COLO829 (cell line): ENCODE measurements around the gene CREBBP.

Experiments
- DNase-seq: peaks from one replicate; pipeline ENCODE4 v3.0.0; 2012; ENCODE audit warnings: low spot score

Gene CREBBP

GRCh38 chr16:3856367-3857141 lies 24.0 kb downstream of the CREBBP start:
- no peak for DNase-seq

DNA sequence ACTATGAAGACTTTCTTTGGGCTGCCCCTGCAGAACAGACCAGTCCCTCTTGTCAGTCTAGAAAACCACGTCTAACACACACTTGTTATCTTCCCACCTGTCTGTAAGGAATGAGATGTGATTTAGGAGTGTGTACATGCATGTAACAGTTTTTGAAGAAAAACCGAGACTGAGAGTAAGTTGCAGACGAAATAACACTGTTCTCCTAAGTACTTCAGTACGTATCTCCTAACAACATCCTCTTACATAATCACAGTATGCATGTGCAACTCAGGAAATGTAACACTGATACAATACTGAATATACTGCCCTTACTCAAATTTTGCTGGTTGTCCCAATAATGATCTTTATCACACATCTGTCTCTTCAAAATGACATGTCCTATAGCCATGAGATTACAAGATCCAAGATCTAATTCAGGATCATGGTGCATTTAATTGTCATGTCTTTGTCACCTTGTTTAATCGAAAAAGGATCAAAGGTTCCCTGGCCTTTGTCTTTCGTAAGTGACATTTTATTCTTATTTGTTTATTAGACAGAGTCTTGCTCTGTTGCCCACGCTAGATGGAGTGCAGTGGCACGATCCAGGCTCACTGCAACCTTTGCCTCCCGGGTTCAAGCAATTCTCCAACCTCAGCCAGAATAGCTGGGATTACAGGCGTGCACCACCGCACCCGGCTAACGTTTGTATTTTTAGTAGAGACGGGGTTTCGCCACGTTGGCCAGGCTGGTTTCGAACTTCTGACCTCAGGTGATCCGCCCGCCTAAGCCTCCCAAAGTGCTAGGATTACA lies 25.6 kb downstream of the CREBBP start:
- DNase-seq, result no peak

DNA sequence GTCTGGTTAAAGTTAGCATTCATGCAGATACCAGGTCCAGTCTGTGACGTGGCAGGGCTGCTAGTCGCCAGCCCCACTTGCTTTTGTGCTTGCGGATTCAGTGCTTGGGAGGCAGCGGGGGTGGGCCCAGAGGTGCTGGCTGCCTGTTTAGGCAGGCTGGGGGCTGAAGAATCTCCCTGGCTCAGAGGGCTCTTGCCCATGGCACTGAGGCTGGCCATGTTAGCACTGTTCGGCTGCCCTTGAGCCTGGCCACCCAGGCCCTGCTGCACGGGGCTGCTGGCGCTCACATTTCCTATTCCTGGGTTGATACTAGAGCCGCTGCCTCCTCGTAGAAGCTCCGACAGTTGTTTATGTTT lies 30.0 kb downstream of the CREBBP start:
- no peak for DNase-seq

- DNase-seq, result no peak
These were observed 30.6 kb downstream of the CREBBP start for GRCh38 chr16:3849751-3850543.

DNA sequence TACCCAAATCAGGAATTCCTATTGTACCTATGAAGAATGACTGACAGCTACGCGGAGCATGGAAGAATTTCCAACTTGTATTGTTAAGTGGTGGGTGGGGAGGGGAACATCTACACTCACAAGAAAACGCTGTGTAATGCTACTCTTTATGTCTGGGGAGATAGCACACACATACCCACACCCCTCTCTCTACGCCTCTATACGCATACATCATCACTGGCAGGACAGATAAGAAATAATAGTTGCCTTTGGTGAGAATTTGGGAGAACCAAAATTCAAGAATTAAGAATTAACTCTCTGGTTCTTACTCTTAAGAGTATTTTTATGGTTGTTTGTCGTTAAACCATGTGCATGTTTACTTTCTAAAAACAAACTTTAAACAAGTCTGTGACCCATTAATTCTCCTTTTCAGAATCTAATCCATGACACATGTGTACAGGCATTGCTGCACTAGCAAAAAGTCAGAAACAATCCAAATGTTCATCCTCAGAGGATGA lies 33.9 kb downstream of the CREBBP start:
- DNase-seq, result no peak

DNA sequence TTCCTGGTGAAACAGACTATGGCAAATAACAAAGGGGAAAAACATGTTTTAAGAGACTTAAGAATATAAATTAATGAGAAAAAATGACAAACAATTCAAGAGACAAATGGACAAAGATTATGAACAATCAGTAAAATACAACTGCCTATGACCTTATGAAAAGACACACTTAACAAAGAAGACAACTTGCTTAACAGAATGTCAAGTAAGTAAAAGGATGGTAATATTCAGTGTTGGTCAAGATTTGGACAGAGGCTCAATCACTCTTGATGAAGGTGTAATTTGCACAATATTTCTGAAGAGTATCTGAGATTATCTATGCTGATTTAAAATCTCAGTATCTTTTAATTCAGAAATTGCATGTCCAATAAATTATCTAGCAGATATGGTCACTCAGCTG lies 34.4 kb downstream of the CREBBP start:
- no peak for DNase-seq

DNA sequence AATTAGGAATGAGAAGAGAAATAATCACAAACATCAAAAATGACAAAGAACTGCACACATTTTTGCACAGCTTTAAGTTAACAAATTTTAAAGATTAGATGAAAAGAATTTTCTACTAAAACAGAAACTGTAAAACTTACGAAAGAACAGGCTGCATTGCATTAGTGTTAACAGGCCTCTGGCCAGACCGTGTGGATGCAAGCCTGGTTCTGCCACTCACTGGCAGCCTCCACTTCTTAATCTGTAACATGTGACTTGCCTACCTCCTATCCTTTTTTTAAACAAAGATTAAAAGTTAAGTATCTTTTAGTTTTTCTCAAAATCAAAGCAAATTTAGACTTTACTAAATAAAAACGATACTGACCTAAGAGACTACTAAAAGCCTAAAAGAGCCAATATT lies 37.5 kb downstream of the CREBBP start:
- no peak for DNase-seq

DNA sequence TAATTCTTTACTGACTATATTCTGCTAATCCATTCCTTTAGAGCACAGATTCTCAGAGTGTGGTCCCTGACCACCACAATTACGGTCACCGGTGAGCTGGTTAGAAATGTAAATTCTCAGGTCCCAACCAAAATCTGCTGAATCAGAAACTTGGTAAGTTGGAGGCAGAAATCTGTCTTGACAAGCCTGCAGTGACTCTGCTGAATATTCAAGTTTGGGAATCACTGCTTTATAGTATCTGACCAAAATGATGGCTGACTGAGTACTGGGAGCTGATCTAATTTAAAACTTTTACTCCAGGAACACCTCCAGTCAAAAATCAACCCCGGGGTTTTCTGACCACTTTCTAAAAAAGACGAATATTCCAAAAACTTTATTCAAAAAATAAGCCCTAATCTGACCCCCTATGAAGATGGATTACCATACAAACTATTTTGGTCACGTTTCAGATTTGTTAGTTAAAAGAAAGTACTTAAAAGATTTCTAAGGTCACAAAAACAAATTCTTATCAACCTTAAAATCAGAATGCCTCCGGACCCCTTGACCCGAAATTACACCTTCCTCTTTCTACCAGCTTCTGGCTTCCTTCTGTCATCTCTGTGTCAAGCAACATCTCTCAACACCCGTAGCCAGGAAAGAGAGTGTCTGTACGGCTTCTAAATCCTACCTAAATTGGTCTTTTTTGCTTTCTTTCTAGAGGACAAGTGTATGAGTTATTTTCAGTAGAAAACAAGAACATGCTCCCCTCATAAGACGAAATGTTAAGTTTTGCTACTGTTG lies 38.6 kb downstream of the CREBBP start:
- DNase-seq, result no peak

DNA sequence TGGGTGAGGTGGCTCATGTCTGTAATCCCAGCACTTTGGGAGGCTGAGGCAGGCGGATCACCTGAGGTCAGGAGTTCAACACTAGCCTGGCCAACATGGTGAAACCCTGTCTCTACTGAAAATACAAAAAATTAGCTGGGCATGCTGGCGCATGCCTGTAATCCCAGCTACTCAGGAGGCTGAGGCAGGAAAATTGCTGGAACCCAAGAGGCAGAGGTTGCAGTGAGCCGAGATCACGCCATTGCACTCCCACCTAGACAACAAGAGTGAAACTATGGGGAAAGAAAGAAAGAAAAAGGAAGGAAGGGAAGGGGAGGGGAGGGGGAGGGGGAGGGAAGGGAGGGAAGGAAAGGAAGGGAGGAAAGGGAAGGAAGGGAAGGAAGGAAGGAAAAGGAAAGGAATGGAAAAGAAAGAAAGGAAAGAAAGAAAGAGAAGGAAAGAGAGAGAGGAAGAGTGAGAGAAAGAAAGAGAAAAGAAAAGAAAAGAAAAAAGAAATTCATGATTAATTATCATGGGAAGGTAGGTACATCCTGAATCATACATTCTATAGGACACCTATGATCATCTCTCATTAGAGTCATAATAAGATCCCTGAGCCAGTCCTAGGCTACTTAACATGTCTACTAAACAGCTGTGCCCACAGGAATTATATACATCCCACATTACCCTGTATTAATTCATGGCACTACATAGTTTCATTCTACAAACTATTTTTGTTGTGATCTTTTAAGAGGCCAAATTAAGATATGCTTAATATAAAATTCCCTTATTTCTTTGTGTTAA lies 40.9 kb downstream of the CREBBP start:
- DNase-seq, result no peak

DNA sequence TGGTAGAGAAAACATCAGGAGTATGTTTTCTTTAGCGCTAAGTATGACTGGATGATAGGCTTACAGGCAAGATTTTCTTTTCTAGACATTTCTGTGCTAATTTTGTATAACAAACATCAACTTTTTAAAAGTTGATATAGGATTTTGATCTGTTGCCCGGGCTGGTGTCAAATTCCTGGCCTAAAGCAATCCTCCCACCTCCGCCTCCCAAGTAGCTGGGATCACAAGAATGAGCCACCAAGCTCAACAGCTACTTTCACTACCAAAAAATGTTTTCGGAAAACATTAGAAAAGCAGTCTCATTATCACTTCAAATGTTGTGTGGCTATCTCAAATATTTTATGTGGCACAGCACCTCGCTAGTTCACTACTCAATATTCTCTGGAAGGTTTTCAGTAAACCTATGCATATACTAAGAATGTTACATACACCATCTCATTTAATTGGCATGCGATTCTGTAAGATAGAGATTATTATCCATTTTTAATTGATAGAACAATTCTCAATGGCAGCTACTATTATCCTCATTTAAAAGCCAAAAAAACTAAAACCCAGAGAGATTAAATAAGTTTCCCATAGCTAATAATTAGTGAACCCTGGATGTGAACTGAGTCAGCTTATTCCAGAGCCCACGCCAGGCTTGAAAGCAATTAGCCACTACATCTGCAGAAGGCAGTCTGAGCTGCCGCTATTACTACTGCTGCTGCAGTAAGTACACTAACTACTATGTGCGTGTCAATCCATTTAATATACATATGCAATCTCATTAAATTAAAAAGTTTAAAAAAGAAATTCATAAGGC lies 41.7 kb downstream of the CREBBP start:
- DNase-seq, result no peak

DNA sequence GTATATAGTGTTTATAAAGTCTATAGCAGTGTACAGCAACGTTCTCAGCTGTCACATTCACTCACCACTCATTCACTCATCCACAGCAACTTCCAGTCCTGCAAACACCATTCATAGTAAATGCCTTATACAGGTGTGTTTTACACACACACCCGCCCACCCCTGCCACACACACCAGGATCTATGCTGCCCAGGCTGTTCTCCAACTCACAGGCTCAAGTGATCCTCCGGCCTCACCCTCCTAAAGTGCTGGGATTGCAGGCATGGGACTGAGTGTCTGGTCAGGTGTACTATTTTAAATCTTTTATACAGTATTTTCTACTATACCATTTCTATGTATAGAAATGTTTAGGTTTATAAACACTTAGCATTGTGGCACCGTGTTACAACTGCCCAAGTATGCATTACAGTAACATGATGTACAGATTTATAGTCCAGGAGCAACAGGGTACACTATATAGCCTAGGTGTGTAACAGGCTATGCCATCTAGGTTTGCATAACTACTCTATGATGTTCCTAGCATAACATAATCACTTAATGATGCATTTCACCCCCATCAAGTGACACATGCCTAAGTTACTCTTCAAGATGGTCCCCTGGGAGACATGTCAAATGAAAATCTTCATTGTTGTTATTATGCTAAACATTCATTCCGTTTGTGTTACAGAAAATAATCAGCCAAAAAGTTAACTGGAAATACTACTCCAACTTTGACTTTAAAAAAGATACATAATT lies 42.5 kb downstream of the CREBBP start:
- no peak for DNase-seq

DNA sequence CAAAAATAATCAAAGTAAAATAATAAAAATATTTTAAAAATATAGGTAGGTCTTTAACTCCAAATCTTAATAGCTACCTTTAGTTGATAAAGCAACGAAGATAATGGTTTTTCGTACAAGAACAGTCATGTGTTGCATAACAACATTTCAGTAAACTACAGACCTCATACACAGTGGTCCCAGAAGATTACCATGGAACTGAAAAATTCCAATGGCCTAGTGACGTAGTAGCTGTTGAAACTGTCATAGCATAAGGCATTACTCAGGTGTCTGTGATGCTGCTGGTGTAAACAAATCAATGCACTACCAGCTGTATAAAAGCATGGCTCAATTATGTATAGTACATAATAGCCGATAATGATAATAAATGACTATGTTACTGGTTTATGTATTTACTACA lies 43.9 kb downstream of the CREBBP start:
- no peak for DNase-seq

DNA sequence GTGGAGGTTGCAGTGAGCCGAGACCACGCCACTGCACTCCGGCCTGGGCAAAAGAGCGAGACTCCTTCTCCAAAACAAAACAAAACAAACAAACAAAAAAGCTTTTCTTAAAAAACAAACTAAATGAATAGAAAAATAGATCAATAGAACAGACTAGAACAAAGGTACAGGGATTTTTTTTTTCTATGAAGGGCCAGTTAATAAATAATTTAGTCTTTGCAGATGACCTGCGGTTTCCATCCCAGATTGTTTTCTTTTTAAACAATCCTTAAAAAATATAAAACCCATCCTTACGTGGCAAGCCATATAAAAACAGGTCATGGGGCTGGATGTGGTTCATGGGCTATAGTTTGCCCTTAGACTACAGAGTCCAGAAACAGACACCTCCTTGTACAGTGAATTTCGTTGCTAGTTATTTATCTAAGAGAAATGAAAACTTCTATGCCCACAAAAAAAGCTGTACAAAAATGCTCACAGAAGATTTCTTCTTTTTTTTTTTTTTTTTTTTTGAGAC lies 45.4 kb downstream of the CREBBP start:
- DNase-seq, result no peak

DNA sequence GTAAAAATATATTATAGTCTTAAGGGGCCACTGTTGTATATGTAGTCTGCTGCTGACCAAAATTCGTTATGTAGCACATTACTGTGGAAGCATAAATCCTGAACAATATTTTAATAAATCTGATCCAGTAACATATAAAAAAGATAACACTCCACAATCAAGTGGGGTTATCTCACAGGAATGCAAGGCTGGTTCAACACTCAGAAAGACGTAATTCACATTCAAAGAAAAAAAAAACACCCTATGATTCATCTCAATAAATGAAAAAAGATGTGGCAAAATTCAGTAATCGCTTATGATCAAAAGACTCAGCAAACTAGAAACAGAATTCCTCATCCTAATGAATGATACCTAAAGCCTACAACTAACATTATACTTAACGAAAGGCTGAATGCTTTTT lies 47.8 kb downstream of the CREBBP start:
- DNase-seq, result no peak

GRCh38 chr16:3830625-3831254 lies 49.8 kb downstream of the CREBBP start:
- DNase-seq, result no peak

GRCh38 chr16:3829631-3830536 lies 50.6 kb downstream of the CREBBP start:
- no peak for DNase-seq

DNA sequence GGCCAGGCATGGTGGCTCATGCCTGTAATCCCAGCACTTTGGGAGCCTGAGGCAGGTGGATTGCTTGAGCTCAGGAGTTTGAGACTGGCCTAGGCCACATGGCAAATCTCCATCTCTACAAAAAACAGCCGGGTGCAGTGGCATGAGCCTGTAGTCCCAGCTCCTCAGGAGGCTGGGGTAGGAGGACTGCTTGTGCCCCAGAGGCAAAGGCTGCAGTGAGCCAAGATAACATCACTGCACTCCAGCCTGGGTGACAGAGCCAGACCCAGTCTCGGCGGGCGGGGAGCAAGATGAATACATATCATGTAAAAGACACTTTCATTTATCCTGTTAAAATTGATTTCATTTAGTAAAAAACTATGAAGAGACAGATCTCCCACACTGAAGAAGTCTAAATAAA lies 54.6 kb downstream of the CREBBP start:
- no peak for DNase-seq

DNA sequence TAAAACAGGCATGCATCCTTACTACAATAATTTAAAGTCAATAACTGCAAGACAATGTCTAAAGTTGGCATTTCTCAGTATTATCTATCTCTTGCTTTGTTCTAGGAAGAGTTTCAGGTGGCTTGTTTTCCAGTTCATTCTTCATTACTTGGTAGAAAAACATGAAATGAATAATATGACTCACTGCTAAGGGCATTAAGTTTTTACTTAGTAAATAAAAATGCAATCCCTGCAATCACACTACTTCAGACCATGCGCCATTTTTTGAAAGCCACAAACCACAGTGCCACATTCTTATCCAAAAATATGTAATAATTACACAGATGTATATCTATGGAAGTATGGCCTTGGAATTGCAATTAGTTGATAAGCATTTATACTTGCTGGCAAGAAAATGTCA lies 55.4 kb downstream of the CREBBP start:
- no peak for DNase-seq
